DOHH2 (cell line): ENCODE measurements around the gene NCAPD2.

Experiments
- EZH2phosphoT487 ChIP-seq: fragments of 200-600 bp; sonication (generic); IDR thresholded peaks from 2 replicates; pipeline ENCODE4 v1.6.1; 2017; ENCODE audit warnings: borderline replicate concordance, mild to moderate bottlenecking, antibody characterized with exemption, low read length, moderate library complexity, mixed read lengths
- TF ChIP-seq, protein P1 (sequence below): fragments of 200-600 bp; sonication (generic); IDR thresholded peaks from one replicate; pipeline ENCODE4 v1.5.1; 2014; ENCODE audit warnings: antibody characterized with exemption, mild to moderate bottlenecking, low read depth, low read length; ENCODE audit not compliant: poor library complexity, severe bottlenecking

DNA sequence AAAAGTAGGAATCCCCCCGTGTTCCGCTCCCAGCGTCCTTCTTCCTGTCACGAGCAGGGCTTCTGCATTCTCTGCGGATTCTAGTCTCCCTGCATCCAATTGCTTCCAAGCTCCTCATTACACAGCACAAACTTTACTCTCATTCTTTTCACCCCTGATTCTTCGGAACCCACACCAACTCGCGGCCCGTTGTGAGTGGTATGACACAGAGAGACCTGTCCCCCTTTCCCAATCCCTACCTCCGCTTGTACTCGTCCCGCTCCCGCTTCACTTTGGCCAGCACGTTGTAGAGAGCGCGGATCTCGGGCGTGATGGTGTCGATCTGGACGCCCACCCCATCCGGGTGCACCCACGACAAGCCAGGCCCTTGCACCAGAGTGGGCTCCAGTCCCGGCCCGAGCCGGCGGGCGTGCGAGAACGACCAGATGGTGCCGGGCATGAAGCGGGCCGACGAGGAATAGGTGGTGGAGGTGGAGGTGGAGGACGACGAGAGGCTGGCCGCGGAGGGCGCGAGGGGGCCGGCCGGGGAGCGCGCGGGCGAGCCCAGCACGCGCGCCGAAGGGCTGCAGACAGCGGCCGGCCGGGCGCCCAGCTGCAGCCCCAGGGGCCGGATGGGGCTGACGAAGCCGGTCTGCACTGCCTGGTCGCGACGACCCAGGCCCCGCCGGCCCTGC lies 61.3 kb downstream of the NCAPD2 start:
- TF ChIP-seq, protein P1, sequence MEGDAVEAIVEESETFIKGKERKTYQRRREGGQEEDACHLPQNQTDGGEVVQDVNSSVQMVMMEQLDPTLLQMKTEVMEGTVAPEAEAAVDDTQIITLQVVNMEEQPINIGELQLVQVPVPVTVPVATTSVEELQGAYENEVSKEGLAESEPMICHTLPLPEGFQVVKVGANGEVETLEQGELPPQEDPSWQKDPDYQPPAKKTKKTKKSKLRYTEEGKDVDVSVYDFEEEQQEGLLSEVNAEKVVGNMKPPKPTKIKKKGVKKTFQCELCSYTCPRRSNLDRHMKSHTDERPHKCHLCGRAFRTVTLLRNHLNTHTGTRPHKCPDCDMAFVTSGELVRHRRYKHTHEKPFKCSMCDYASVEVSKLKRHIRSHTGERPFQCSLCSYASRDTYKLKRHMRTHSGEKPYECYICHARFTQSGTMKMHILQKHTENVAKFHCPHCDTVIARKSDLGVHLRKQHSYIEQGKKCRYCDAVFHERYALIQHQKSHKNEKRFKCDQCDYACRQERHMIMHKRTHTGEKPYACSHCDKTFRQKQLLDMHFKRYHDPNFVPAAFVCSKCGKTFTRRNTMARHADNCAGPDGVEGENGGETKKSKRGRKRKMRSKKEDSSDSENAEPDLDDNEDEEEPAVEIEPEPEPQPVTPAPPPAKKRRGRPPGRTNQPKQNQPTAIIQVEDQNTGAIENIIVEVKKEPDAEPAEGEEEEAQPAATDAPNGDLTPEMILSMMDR: no peak
- no peak for TF ChIP-seq EZH2phosphoT487
